ENCODE results near the gene GSTA4.

DNA sequence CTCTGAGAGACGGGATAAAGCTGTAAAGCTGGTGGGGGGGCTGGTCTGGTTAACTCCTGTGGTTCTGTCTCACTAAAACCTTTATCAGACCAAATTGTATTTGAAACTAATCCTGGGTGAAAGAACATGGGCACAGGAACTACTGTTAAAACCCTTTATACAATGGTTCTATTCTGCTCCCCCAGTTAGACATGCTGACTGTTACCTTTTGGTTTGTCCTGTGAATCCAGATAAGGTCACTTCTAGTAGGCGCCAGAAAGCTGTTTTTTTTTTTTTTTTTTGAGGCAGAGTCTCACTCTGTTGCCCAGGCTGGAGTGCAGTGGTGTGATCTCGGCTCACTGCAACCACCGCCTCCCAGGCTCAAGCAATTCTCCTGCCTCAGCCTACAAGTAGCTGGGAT, 29.7 kb downstream of the GSTA4 start:
- TF ChIP-seq, protein P1, sequence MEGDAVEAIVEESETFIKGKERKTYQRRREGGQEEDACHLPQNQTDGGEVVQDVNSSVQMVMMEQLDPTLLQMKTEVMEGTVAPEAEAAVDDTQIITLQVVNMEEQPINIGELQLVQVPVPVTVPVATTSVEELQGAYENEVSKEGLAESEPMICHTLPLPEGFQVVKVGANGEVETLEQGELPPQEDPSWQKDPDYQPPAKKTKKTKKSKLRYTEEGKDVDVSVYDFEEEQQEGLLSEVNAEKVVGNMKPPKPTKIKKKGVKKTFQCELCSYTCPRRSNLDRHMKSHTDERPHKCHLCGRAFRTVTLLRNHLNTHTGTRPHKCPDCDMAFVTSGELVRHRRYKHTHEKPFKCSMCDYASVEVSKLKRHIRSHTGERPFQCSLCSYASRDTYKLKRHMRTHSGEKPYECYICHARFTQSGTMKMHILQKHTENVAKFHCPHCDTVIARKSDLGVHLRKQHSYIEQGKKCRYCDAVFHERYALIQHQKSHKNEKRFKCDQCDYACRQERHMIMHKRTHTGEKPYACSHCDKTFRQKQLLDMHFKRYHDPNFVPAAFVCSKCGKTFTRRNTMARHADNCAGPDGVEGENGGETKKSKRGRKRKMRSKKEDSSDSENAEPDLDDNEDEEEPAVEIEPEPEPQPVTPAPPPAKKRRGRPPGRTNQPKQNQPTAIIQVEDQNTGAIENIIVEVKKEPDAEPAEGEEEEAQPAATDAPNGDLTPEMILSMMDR (conservative IDR thresholded peaks at IDR 0.05; ENCODE audit: low read depth, low read length) = no peak
- no peak for TF ChIP-seq EZH2phosphoT487 (IDR thresholded peaks at IDR 0.05; ENCODE audit: borderline replicate concordance, low read length)
